ENCODE data around the gene GTF3C5.
A peak's percentile ranks its signal among the peaks of the same experiment; 100 is the strongest.
"Not testable (repeated sequence)": the region's sequence is repeated elsewhere in the genome, so short reads cannot be mapped to it uniquely, and the experiment has no call there.

GTF3C5 gene

GRCh38 chr9:133027134-133027533 is 3.7 kb upstream of the GTF3C5 start:
- Histone ChIP-seq H3K27me3 (ENCODE audit: control insufficient read depth in 1 of 2, insufficient read depth in 2 of 2, low read length in 2 of 2) (no peaks in the 10 kb centered on the region), H3K9ac (ENCODE audit: low read depth in 1 of 2, low read length in 2 of 2) (no peak overlapping the region), H3K9me3 (ENCODE audit: control insufficient read depth in 1 of 2, low read length in 2 of 2) (no peaks in the 10 kb centered on the region), H3K4me3 (ENCODE audit: low read depth in 1 of 2, low read length in 2 of 2) (no peak overlapping the region), H3K4me1 (ENCODE audit: control insufficient read depth in 1 of 2, insufficient read depth in 2 of 2, low read length in 2 of 2) (peaks cover 12 to 21% of the 10 kb centered on the region in 2 donors), H3K36me3 (ENCODE audit: control insufficient read depth in 1 of 2, insufficient read depth in 2 of 2, low read length in 2 of 2) (no peaks in the 10 kb centered on the region), H3K27ac (ENCODE audit: low read depth, low read length) (no peak overlapping the region)

- H3K27me3 ChIP-seq (ENCODE audit: control insufficient read depth in 1 of 2, insufficient read depth in 2 of 2, low read length in 2 of 2) = no peaks in the 10 kb centered on the region
- no peak overlapping the region for H3K9ac ChIP-seq (ENCODE audit: low read depth in 1 of 2, low read length in 2 of 2)
- peaks cover 13 to 21% of the 10 kb centered on the region in 2 donors for H3K4me1 ChIP-seq (ENCODE audit: control insufficient read depth in 1 of 2, insufficient read depth in 2 of 2, low read length in 2 of 2)
- H3K36me3 ChIP-seq (ENCODE audit: control insufficient read depth in 1 of 2, insufficient read depth in 2 of 2, low read length in 2 of 2) = peaks cover 0 to under 1% of the 10 kb centered on the region in 2 donors
- no peaks in the 10 kb centered on the region for H3K9me3 ChIP-seq (ENCODE audit: control insufficient read depth in 1 of 2, low read length in 2 of 2)
- H3K27ac ChIP-seq (ENCODE audit: low read depth, low read length) = no peak overlapping the region
- no peak overlapping the region for H3K4me3 ChIP-seq (ENCODE audit: low read depth in 1 of 2, low read length in 2 of 2)
Observed at GRCh38 chr9:133028221-133028620, 2.6 kb upstream of the GTF3C5 start.

GRCh38 chr9:133029994-133030316 is 842 bp upstream of the GTF3C5 start:
- H3K27ac ChIP-seq (ENCODE audit: low read depth, low read length) = peak overlapping the region; percentile 72
- peak overlapping the region; percentile 87 to 93 for H3K9ac ChIP-seq (ENCODE audit: low read depth in 1 of 2, low read length in 2 of 2)
- H3K36me3 ChIP-seq (ENCODE audit: control insufficient read depth in 1 of 2, insufficient read depth in 2 of 2, low read length in 2 of 2) = peaks cover 0 to 5% of the 10 kb centered on the region in 2 donors
- no peaks in the 10 kb centered on the region for H3K9me3 ChIP-seq (ENCODE audit: control insufficient read depth in 1 of 2, low read length in 2 of 2)
- H3K27me3 ChIP-seq (ENCODE audit: control insufficient read depth in 1 of 2, insufficient read depth in 2 of 2, low read length in 2 of 2) = no peaks in the 10 kb centered on the region
- peak overlapping the region; percentile 97 to 98 for H3K4me3 ChIP-seq (ENCODE audit: low read depth in 1 of 2, low read length in 2 of 2)
- peaks cover 13 to 25% of the 10 kb centered on the region in 2 donors for H3K4me1 ChIP-seq (ENCODE audit: control insufficient read depth in 1 of 2, insufficient read depth in 2 of 2, low read length in 2 of 2)

- no peaks in the 10 kb centered on the region for H3K9me3 ChIP-seq (ENCODE audit: control insufficient read depth in 1 of 2, low read length in 2 of 2)
- peak overlapping the region; percentile 97 to 98 for H3K4me3 ChIP-seq (ENCODE audit: low read depth in 1 of 2, low read length in 2 of 2)
- H3K9ac ChIP-seq (ENCODE audit: low read depth in 1 of 2, low read length in 2 of 2) = peak overlapping the region; percentile 83 to 84
- no peaks in the 10 kb centered on the region for H3K27me3 ChIP-seq (ENCODE audit: control insufficient read depth in 1 of 2, insufficient read depth in 2 of 2, low read length in 2 of 2)
- peaks cover 0 to 5% of the 10 kb centered on the region in 2 donors for H3K36me3 ChIP-seq (ENCODE audit: control insufficient read depth in 1 of 2, insufficient read depth in 2 of 2, low read length in 2 of 2)
- no peak overlapping the region for H3K27ac ChIP-seq (ENCODE audit: low read depth, low read length)
- H3K4me1 ChIP-seq (ENCODE audit: control insufficient read depth in 1 of 2, insufficient read depth in 2 of 2, low read length in 2 of 2) = peaks cover 13 to 25% of the 10 kb centered on the region in 2 donors
Observed at GRCh38 chr9:133031130-133031422, 279 bp downstream of the GTF3C5 start.

- no peaks in the 10 kb centered on the region for H3K27me3 ChIP-seq (ENCODE audit: control insufficient read depth in 1 of 2, insufficient read depth in 2 of 2, low read length in 2 of 2)
- peaks cover 0 to 5% of the 10 kb centered on the region in 2 donors for H3K36me3 ChIP-seq (ENCODE audit: control insufficient read depth in 1 of 2, insufficient read depth in 2 of 2, low read length in 2 of 2)
- H3K4me1 ChIP-seq (ENCODE audit: control insufficient read depth in 1 of 2, insufficient read depth in 2 of 2, low read length in 2 of 2) = peaks cover 13 to 25% of the 10 kb centered on the region in 2 donors
- H3K9ac ChIP-seq (ENCODE audit: low read depth in 1 of 2, low read length in 2 of 2) = peak overlapping the region; percentile 83 to 84
- H3K27ac ChIP-seq (ENCODE audit: low read depth, low read length) = no peak overlapping the region
- peak overlapping the region; percentile 97 to 98 for H3K4me3 ChIP-seq (ENCODE audit: low read depth in 1 of 2, low read length in 2 of 2)
- H3K9me3 ChIP-seq (ENCODE audit: control insufficient read depth in 1 of 2, low read length in 2 of 2) = no peaks in the 10 kb centered on the region
Observed at GRCh38 chr9:133031496-133031911, 707 bp downstream of the GTF3C5 start.

- peak overlapping the region; percentile 97 to 98 for H3K4me3 ChIP-seq (ENCODE audit: low read depth in 1 of 2, low read length in 2 of 2)
- no peaks in the 10 kb centered on the region for H3K27me3 ChIP-seq (ENCODE audit: control insufficient read depth in 1 of 2, insufficient read depth in 2 of 2, low read length in 2 of 2)
- H3K9me3 ChIP-seq (ENCODE audit: control insufficient read depth in 1 of 2, low read length in 2 of 2) = no peaks in the 10 kb centered on the region
- H3K36me3 ChIP-seq (ENCODE audit: control insufficient read depth in 1 of 2, insufficient read depth in 2 of 2, low read length in 2 of 2) = peaks cover 0 to 5% of the 10 kb centered on the region in 2 donors
- H3K4me1 ChIP-seq (ENCODE audit: control insufficient read depth in 1 of 2, insufficient read depth in 2 of 2, low read length in 2 of 2) = peaks cover 13 to 25% of the 10 kb centered on the region in 2 donors
- no peak overlapping the region for H3K27ac ChIP-seq (ENCODE audit: low read depth, low read length)
- no peak overlapping the region for H3K9ac ChIP-seq (ENCODE audit: low read depth in 1 of 2, low read length in 2 of 2)
Observed at GRCh38 chr9:133032171-133032570, 1.4 kb downstream of the GTF3C5 start.

GRCh38 chr9:133035669-133036068 is 4.9 kb downstream of the GTF3C5 start:
- H3K27me3 ChIP-seq (ENCODE audit: control insufficient read depth in 1 of 2, insufficient read depth in 2 of 2, low read length in 2 of 2) = no peaks in the 10 kb centered on the region
- H3K36me3 ChIP-seq (ENCODE audit: control insufficient read depth in 1 of 2, insufficient read depth in 2 of 2, low read length in 2 of 2) = peaks cover 0 to 11% of the 10 kb centered on the region in 2 donors
- no peaks in the 10 kb centered on the region for H3K9me3 ChIP-seq (ENCODE audit: control insufficient read depth in 1 of 2, low read length in 2 of 2)
- no peak overlapping the region for H3K27ac ChIP-seq (ENCODE audit: low read depth, low read length)
- H3K4me1 ChIP-seq (ENCODE audit: control insufficient read depth in 1 of 2, insufficient read depth in 2 of 2, low read length in 2 of 2) = peaks cover 9 to 18% of the 10 kb centered on the region in 2 donors
- no peak overlapping the region for H3K9ac ChIP-seq (ENCODE audit: low read depth in 1 of 2, low read length in 2 of 2)
- H3K4me3 ChIP-seq (ENCODE audit: low read depth in 1 of 2, low read length in 2 of 2) = no peak overlapping the region

GRCh38 chr9:133037775-133038515 is 7.1 kb downstream of the GTF3C5 start:
- peaks cover 0 to 5% of the 10 kb centered on the region in 2 donors for H3K4me1 ChIP-seq (ENCODE audit: control insufficient read depth in 1 of 2, insufficient read depth in 2 of 2, low read length in 2 of 2)
- peaks cover 5 to 22% of the 10 kb centered on the region in 2 donors for H3K36me3 ChIP-seq (ENCODE audit: control insufficient read depth in 1 of 2, insufficient read depth in 2 of 2, low read length in 2 of 2)
- H3K9me3 ChIP-seq (ENCODE audit: control insufficient read depth in 1 of 2, low read length in 2 of 2) = no peaks in the 10 kb centered on the region
- H3K4me3 ChIP-seq (ENCODE audit: low read depth in 1 of 2, low read length in 2 of 2) = no peak overlapping the region
- no peak overlapping the region for H3K27ac ChIP-seq (ENCODE audit: low read depth, low read length)
- H3K9ac ChIP-seq (ENCODE audit: low read depth in 1 of 2, low read length in 2 of 2) = no peak overlapping the region
- H3K27me3 ChIP-seq (ENCODE audit: control insufficient read depth in 1 of 2, insufficient read depth in 2 of 2, low read length in 2 of 2) = no peaks in the 10 kb centered on the region

- H3K27ac ChIP-seq (ENCODE audit: low read depth, low read length); H3K9ac ChIP-seq (ENCODE audit: low read depth in 1 of 2, low read length in 2 of 2); H3K9me3 ChIP-seq (ENCODE audit: control insufficient read depth in 1 of 2, low read length in 2 of 2); H3K4me1 ChIP-seq (ENCODE audit: control insufficient read depth in 1 of 2, insufficient read depth in 2 of 2, low read length in 2 of 2); H3K27me3 ChIP-seq (ENCODE audit: control insufficient read depth in 1 of 2, insufficient read depth in 2 of 2, low read length in 2 of 2); H3K4me3 ChIP-seq (ENCODE audit: low read depth in 1 of 2, low read length in 2 of 2): not testable (repeated sequence)
- peaks cover 28 to 47% of the 10 kb centered on the region in 2 donors for H3K36me3 ChIP-seq (ENCODE audit: control insufficient read depth in 1 of 2, insufficient read depth in 2 of 2, low read length in 2 of 2)
Observed at GRCh38 chr9:133040892-133041479, 10.2 kb downstream of the GTF3C5 start.

GRCh38 chr9:133041958-133042357 is 11.2 kb downstream of the GTF3C5 start:
- H3K4me1 ChIP-seq (ENCODE audit: control insufficient read depth in 1 of 2, insufficient read depth in 2 of 2, low read length in 2 of 2) = no peaks in the 10 kb centered on the region
- no peaks in the 10 kb centered on the region for H3K27me3 ChIP-seq (ENCODE audit: control insufficient read depth in 1 of 2, insufficient read depth in 2 of 2, low read length in 2 of 2)
- H3K9ac ChIP-seq (ENCODE audit: low read depth in 1 of 2, low read length in 2 of 2) = no peak overlapping the region
- H3K27ac ChIP-seq (ENCODE audit: low read depth, low read length) = no peak overlapping the region
- H3K36me3 ChIP-seq (ENCODE audit: control insufficient read depth in 1 of 2, insufficient read depth in 2 of 2, low read length in 2 of 2) = peaks cover 31 to 57% of the 10 kb centered on the region in 2 donors
- no peak overlapping the region for H3K4me3 ChIP-seq (ENCODE audit: low read depth in 1 of 2, low read length in 2 of 2)
- H3K9me3 ChIP-seq (ENCODE audit: control insufficient read depth in 1 of 2, low read length in 2 of 2) = no peaks in the 10 kb centered on the region
